Muscle of leg (tissue), 11 donors: ENCODE measurements around the gene ACSL5. TPM values are rescaled to one million over a fixed set of nuclear protein-coding genes. Genes with fewer than 3 reads are reported as not detected.

Experiments
- DNase-seq: peaks from one replicate; pipeline ENCODE4 v3.0.0; 2013
- H3K27ac ChIP-seq: one replicate; pipeline ENCODE4 v1.5.1; 2013; ENCODE audit warnings: mild to moderate bottlenecking, low read length, control low read depth
- H3K27me3 ChIP-seq: one replicate; pipeline ENCODE4 v1.6.1; 2013; ENCODE audit warnings: low read length; ENCODE audit not compliant: control insufficient read depth, insufficient read depth
- H3K36me3 ChIP-seq: one replicate; pipeline ENCODE4 v1.6.1; 2013; ENCODE audit warnings: low read length; ENCODE audit not compliant: control insufficient read depth, insufficient read depth
- H3K4me1 ChIP-seq: one replicate; pipeline ENCODE4 v1.6.1; 2013; ENCODE audit warnings: low read length; ENCODE audit not compliant: control insufficient read depth, insufficient read depth
- H3K4me3 ChIP-seq: one replicate; pipeline ENCODE4 v1.5.1; 2013; ENCODE audit warnings: low read length, control low read depth
- H3K9me3 ChIP-seq: replicated peaks from 2 replicates; pipeline ENCODE4 v1.6.1; 2013; ENCODE audit warnings: low read depth, low read length; ENCODE audit not compliant: control insufficient read depth
- WGBS: methylation state at CpG from one replicate; pipeline ENCODE4 v1.1.5; 2013; ENCODE audit warnings: missing lambda C conversion rate; ENCODE audit not compliant: insufficient coverage; 5-methylcytosine and 5-hydroxymethylcytosine counted together
- polyA plus RNA-seq, 8 donors: library from polyadenylated mRNA; unstranded; fragments of 120-200 nt; gene quantifications; one replicate each; pipeline versions ENCODE4 v1.2.1 to v1.2.3, GENCODE V29; 2013; ENCODE audit warnings: inconsistent platforms in 1 of 8, low replicate concordance in 1 of 8; ENCODE audit not compliant: insufficient read length in 8 of 8, insufficient read depth in 1 of 8
- total RNA-seq: library from RNA; stranded (reverse); fragments of 120-200 nt; gene quantifications from one replicate; pipeline ENCODE4 v1.2.4, GENCODE V29; 2013

Gene ACSL5
- total and polyA plus RNA-seq, 9 donors: 1.6 to 17.1 (median 2.0) TPM

- DNase-seq: no peak
- Histone ChIP-seq H3K27ac (no peak overlapping the region), H3K4me3 (no peak overlapping the region), H3K4me1 (no peaks in the 10 kb centered on the region), H3K27me3 (peaks cover 2% of the 10 kb centered on the region), H3K9me3 (no peaks in the 10 kb centered on the region), H3K36me3 (no peaks in the 10 kb centered on the region)
- no CpG with 5 or more reads among the region's 5 CpGs for WGBS
Measured at GRCh38 chr10:112336556-112337201, 37.2 kb upstream of the ACSL5 start.

GRCh38 chr10:112338957-112339356 is 35.0 kb upstream of the ACSL5 start:
- no peak overlapping the region for H3K27ac ChIP-seq
- peaks cover 2% of the 10 kb centered on the region for H3K27me3 ChIP-seq
- DNase-seq: no peak
- no peaks in the 10 kb centered on the region for H3K9me3 ChIP-seq
- no peaks in the 10 kb centered on the region for H3K36me3 ChIP-seq
- H3K4me1 ChIP-seq: no peaks in the 10 kb centered on the region
- H3K4me3 ChIP-seq: no peak overlapping the region
- 92% methylated on average over 3 of the region's 3 CpGs for WGBS

- WGBS: 69% methylated on average over 2 of the region's 2 CpGs
- no peak overlapping the region for H3K27ac ChIP-seq
- H3K9me3 ChIP-seq: no peaks in the 10 kb centered on the region
- H3K4me1 ChIP-seq: no peaks in the 10 kb centered on the region
- no peak for DNase-seq
- H3K36me3 ChIP-seq: no peaks in the 10 kb centered on the region
- no peak overlapping the region for H3K4me3 ChIP-seq
- peaks cover 2% of the 10 kb centered on the region for H3K27me3 ChIP-seq
Measured at GRCh38 chr10:112340601-112341000, 33.3 kb upstream of the ACSL5 start.

- H3K4me1 ChIP-seq: no peaks in the 10 kb centered on the region
- no peak overlapping the region for H3K4me3 ChIP-seq
- no peaks in the 10 kb centered on the region for H3K36me3 ChIP-seq
- H3K27ac ChIP-seq: no peak overlapping the region
- no peak for DNase-seq
- no peaks in the 10 kb centered on the region for H3K27me3 ChIP-seq
- H3K9me3 ChIP-seq: no peaks in the 10 kb centered on the region
- WGBS: 31% methylated on average over 4 of the region's 5 CpGs
Measured at GRCh38 chr10:112343056-112343806, 30.7 kb upstream of the ACSL5 start.

GRCh38 chr10:112344261-112344660 is 29.7 kb upstream of the ACSL5 start:
- DNase-seq: no peak
- H3K36me3 ChIP-seq: no peaks in the 10 kb centered on the region
- H3K9me3 ChIP-seq: no peaks in the 10 kb centered on the region
- no peak overlapping the region for H3K27ac ChIP-seq
- no peak overlapping the region for H3K4me3 ChIP-seq
- H3K27me3 ChIP-seq: no peaks in the 10 kb centered on the region
- WGBS: 88% methylated on average over 5 of the region's 6 CpGs
- no peaks in the 10 kb centered on the region for H3K4me1 ChIP-seq

- no peaks in the 10 kb centered on the region for H3K27me3 ChIP-seq
- no peaks in the 10 kb centered on the region for H3K4me1 ChIP-seq
- H3K27ac ChIP-seq: no peak overlapping the region
- 0% methylated on average over 1 of the region's 3 CpGs for WGBS
- no peak overlapping the region for H3K4me3 ChIP-seq
- H3K9me3 ChIP-seq: no peaks in the 10 kb centered on the region
- no peaks in the 10 kb centered on the region for H3K36me3 ChIP-seq
- no peak for DNase-seq
Measured at GRCh38 chr10:112345202-112345601, 28.7 kb upstream of the ACSL5 start.

GRCh38 chr10:112345743-112346142 is 28.2 kb upstream of the ACSL5 start:
- Histone ChIP-seq H3K4me3 (no peak overlapping the region), H3K27ac (no peak overlapping the region), H3K4me1 (no peaks in the 10 kb centered on the region), H3K9me3 (no peaks in the 10 kb centered on the region), H3K27me3 (no peaks in the 10 kb centered on the region), H3K36me3 (no peaks in the 10 kb centered on the region)
- WGBS: 76% methylated on average over 8 of the region's 9 CpGs
- no peak for DNase-seq

- H3K4me3 ChIP-seq: no peak overlapping the region
- no peak overlapping the region for H3K27ac ChIP-seq
- H3K27me3 ChIP-seq: no peaks in the 10 kb centered on the region
- no peak for DNase-seq
- WGBS: no CpG with 5 or more reads among the region's 5 CpGs
- H3K36me3 ChIP-seq: no peaks in the 10 kb centered on the region
- no peaks in the 10 kb centered on the region for H3K4me1 ChIP-seq
- H3K9me3 ChIP-seq: no peaks in the 10 kb centered on the region
Measured at GRCh38 chr10:112346774-112347173, 27.1 kb upstream of the ACSL5 start.

GRCh38 chr10:112347709-112348671 is 25.9 kb upstream of the ACSL5 start:
- WGBS: 80% methylated on average over 4 of the region's 12 CpGs
- no peaks in the 10 kb centered on the region for H3K4me1 ChIP-seq
- no peak for DNase-seq
- no peaks in the 10 kb centered on the region for H3K9me3 ChIP-seq
- H3K4me3 ChIP-seq: no peak overlapping the region
- H3K27ac ChIP-seq: no peak overlapping the region
- no peaks in the 10 kb centered on the region for H3K36me3 ChIP-seq
- no peaks in the 10 kb centered on the region for H3K27me3 ChIP-seq

- no peaks in the 10 kb centered on the region for H3K36me3 ChIP-seq
- no peaks in the 10 kb centered on the region for H3K27me3 ChIP-seq
- H3K4me3 ChIP-seq: no peak overlapping the region
- no peaks in the 10 kb centered on the region for H3K4me1 ChIP-seq
- no CpG with 5 or more reads among the region's 1 CpG for WGBS
- H3K9me3 ChIP-seq: no peaks in the 10 kb centered on the region
- DNase-seq: no peak
- H3K27ac ChIP-seq: no peak overlapping the region
Measured at GRCh38 chr10:112348759-112349158, 25.2 kb upstream of the ACSL5 start.
